ENCODE measurements around the gene GSK3B.
"Not testable (repeated sequence)": the region's sequence is repeated elsewhere in the genome, so short reads cannot be mapped to it uniquely, and the experiment has no call there.

GSK3B gene

GRCh38 chr3:120051570-120051969 is 42.7 kb downstream of the GSK3B start:
- not testable (repeated sequence) for DNase-seq

- no peak for DNase-seq
Measured at GRCh38 chr3:120049881-120050539, 44.2 kb downstream of the GSK3B start.

GRCh38 chr3:120049072-120049471 is 45.2 kb downstream of the GSK3B start:
- no peak for DNase-seq

GRCh38 chr3:120048355-120049041 is 45.7 kb downstream of the GSK3B start:
- no peak for DNase-seq

GRCh38 chr3:120047686-120048085 is 46.6 kb downstream of the GSK3B start:
- no peak for DNase-seq

- no peak for DNase-seq
Measured at GRCh38 chr3:120040813-120041377, 53.4 kb downstream of the GSK3B start.

- no peak for DNase-seq
Measured at GRCh38 chr3:120039642-120040610, 54.3 kb downstream of the GSK3B start.

GRCh38 chr3:120033596-120033995 is 60.7 kb downstream of the GSK3B start:
- DNase-seq = no peak

GRCh38 chr3:120031561-120031960 is 62.7 kb downstream of the GSK3B start:
- DNase-seq = no peak

GRCh38 chr3:120029749-120030148 is 64.5 kb downstream of the GSK3B start:
- no peak for DNase-seq

- no peak for DNase-seq
Measured at GRCh38 chr3:120028271-120029047, 65.8 kb downstream of the GSK3B start.

GRCh38 chr3:120027226-120027625 is 67.0 kb downstream of the GSK3B start:
- DNase-seq = no peak

GRCh38 chr3:120025520-120025919 is 68.7 kb downstream of the GSK3B start:
- no peak for DNase-seq

- no peak for DNase-seq
Measured at GRCh38 chr3:120024103-120024502, 70.1 kb downstream of the GSK3B start.

GRCh38 chr3:120022729-120023128 is 71.5 kb downstream of the GSK3B start:
- DNase-seq = no peak

GRCh38 chr3:120021523-120021922 is 72.7 kb downstream of the GSK3B start:
- no peak for DNase-seq

- DNase-seq = no peak
Measured at GRCh38 chr3:120018299-120018698, 75.9 kb downstream of the GSK3B start.

- no peak for DNase-seq
Measured at GRCh38 chr3:120017692-120018091, 76.6 kb downstream of the GSK3B start.

- no peak for DNase-seq
Measured at GRCh38 chr3:120013481-120013880, 80.8 kb downstream of the GSK3B start.

- not testable (repeated sequence) for DNase-seq
Measured at GRCh38 chr3:120005741-120006140, 88.5 kb downstream of the GSK3B start.

- DNase-seq = not testable (repeated sequence)
Measured at GRCh38 chr3:120004008-120004498, 90.2 kb downstream of the GSK3B start.

- DNase-seq = no peak
Measured at GRCh38 chr3:119998166-119998565, 96.1 kb downstream of the GSK3B start.

All from activated CD4-positive, alpha-beta T cell treated with anti-CD3 and anti-CD28 coated beads, Interleukin-2, amount 50 U/mL, for 1 hour (primary cell).